PC-9 (cell line): ENCODE data around the gene IL18. TPM values are rescaled to one million over a fixed set of nuclear protein-coding genes. Genes with fewer than 3 reads are reported as not detected.

Source experiments
- BruUV-seq: library from RNA; stranded (reverse); fragments of 400-500 nt; replicated peaks from 2 replicates; lab custom pipeline; 2021; lab: Mats Ljungman, UMichigan
- CTCF ChIA-PET: fragments of 300-600 bp; sonication (Branson Sonifier 250); formaldehyde crosslinking; loops from one replicate; lab custom pipeline; 2022; ENCODE audit warnings: antibody characterized with exemption; lab: Charles Lee
- POLR2A ChIA-PET: fragments of 300-600 bp; sonication (Branson Sonifier 250); formaldehyde crosslinking; loops from one replicate; lab custom pipeline; 2022; ENCODE audit warnings: antibody characterized with exemption; ENCODE audit not compliant: unreplicated experiment; lab: Charles Lee
- DNase-seq, 2 experiments: peaks; one replicate each; pipeline versions ENCODE4 v3.0.0 to v3.0.0-alpha.2; 2015 to 2022; ENCODE audit warnings: mixed read lengths in 1 of 2
- H2AFZ ChIP-seq: fragments of 200-600 bp; sonication (generic); 2 replicates; pipeline ENCODE4 v1.8.1; 2017; ENCODE audit warnings: antibody characterized with exemption
- H3F3A ChIP-seq: fragments of 200-600 bp; sonication (generic); 2 replicates; pipeline ENCODE4 v1.8.1; 2017; ENCODE audit warnings: antibody characterized with exemption, mild to moderate bottlenecking, low read depth; ENCODE audit not compliant: insufficient read depth
- H3K27ac ChIP-seq: fragments of 200-600 bp; sonication (generic); 2 replicates; pipeline ENCODE4 v1.6.1; 2016; ENCODE audit warnings: mixed run types
- H3K27me3 ChIP-seq: fragments of 200-600 bp; sonication (generic); 2 replicates; pipeline ENCODE4 v1.6.1; 2016; ENCODE audit warnings: low read depth, mixed run types; ENCODE audit not compliant: insufficient read depth
- H3K36me3 ChIP-seq: fragments of 200-600 bp; sonication (generic); 2 replicates; pipeline ENCODE4 v1.6.1; 2016; ENCODE audit warnings: low read depth, mixed run types
- H3K4me1 ChIP-seq: fragments of 200-600 bp; sonication (generic); replicated peaks from 2 replicates; pipeline ENCODE4 v1.6.1; 2016; ENCODE audit warnings: mixed run types; ENCODE audit not compliant: insufficient read depth
- H3K4me2 ChIP-seq: fragments of 200-600 bp; sonication (generic); 2 replicates; pipeline ENCODE4 v1.6.1; 2017; ENCODE audit warnings: mixed run types
- H3K4me3 ChIP-seq: fragments of 200-600 bp; sonication (generic); 2 replicates; pipeline ENCODE4 v1.6.1; 2016; ENCODE audit warnings: mixed run types
- H3K79me2 ChIP-seq: fragments of 200-600 bp; sonication (generic); 2 replicates; pipeline ENCODE4 v1.6.1; 2017; ENCODE audit warnings: low read depth, mixed run types
- H3K9me2 ChIP-seq: fragments of 200-600 bp; sonication (generic); 2 replicates; pipeline ENCODE4 v1.8.1; 2017; ENCODE audit warnings: mild to moderate bottlenecking; ENCODE audit not compliant: insufficient read depth
- H3K9me3 ChIP-seq: fragments of 200-600 bp; sonication (generic); 2 replicates; pipeline ENCODE4 v1.8.1; 2016; ENCODE audit warnings: low read depth; ENCODE audit not compliant: insufficient read depth
- H4K20me1 ChIP-seq: fragments of 200-600 bp; sonication (generic); 2 replicates; pipeline ENCODE4 v1.8.1; 2017; ENCODE audit not compliant: insufficient read depth
- CTCF ChIP-seq: fragments of 200-600 bp; sonication (generic); conservative IDR thresholded peaks from 2 replicates; pipeline ENCODE4 v1.6.1; 2017; ENCODE audit warnings: mixed run types, antibody characterized with exemption, mild to moderate bottlenecking, moderate library complexity
- EZH2 ChIP-seq: fragments of 200-600 bp; sonication (generic); IDR thresholded peaks from 2 replicates; pipeline ENCODE4 v1.8.0; 2017; ENCODE audit warnings: antibody characterized with exemption, low read depth
- intact Hi-C: fragments of 100-400 bp; cut with micrococcal nuclease; formaldehyde crosslinking; loops from one replicate; pipeline ENCODE4 v1.10.0; 2022; ENCODE audit not compliant: unreplicated experiment
- total RNA-seq: library from RNA; stranded (reverse); gene quantifications from 2 replicates; pipeline ENCODE4 v1.2.3, GENCODE V29; 2021

IL18 gene
- total RNA-seq, 1 experiment from 2014 or later = 42.8 TPM

- ChIA-PET CTCF (no interaction called here), POLR2A (no interaction called here)
- Histone ChIP-seq H3K4me2 (no peak overlapping the region), H3K4me3 (no peak overlapping the region), H3F3A (peaks cover 7% of the 10 kb centered on the region), H3K79me2 (no peaks in the 10 kb centered on the region), H4K20me1 (no peaks in the 10 kb centered on the region), H3K36me3 (no peaks in the 10 kb centered on the region), H3K27me3 (no peaks in the 10 kb centered on the region), H2AFZ (no peak overlapping the region), H3K9me2 (no peaks in the 10 kb centered on the region), H3K27ac (no peak overlapping the region), H3K4me1 (peaks cover 14% of the 10 kb centered on the region), H3K9me3 (no peaks in the 10 kb centered on the region; the same call in 1 of the 2 replicates)
- no TSS peak for BruUV-seq
- intact Hi-C loops = no loop called here
- no peak for TF ChIP-seq EZH2
- TF ChIP-seq CTCF = no peak
- DNase-seq = peak in 1 of 2 experiments; percentile 26
Measured at GRCh38 chr11:112179601-112180000, 15.7 kb upstream of the IL18 start.

- POLR2A ChIA-PET = no interaction called here
Measured at GRCh38 chr11:112178936-112179335, 15.0 kb upstream of the IL18 start.

GRCh38 chr11:112178428-112178827 lies 14.5 kb upstream of the IL18 start:
- BruUV-seq = no TSS peak
- no peaks in the 10 kb centered on the region for H3K79me2 ChIP-seq
- no peak overlapping the region for H2AFZ ChIP-seq
- ChIA-PET POLR2A (no interaction called here), CTCF (no interaction called here)
- intact Hi-C loops = no loop called here
- H3K36me3 ChIP-seq = no peaks in the 10 kb centered on the region
- no peak for TF ChIP-seq EZH2
- TF ChIP-seq CTCF = no peak
- H4K20me1 ChIP-seq = no peaks in the 10 kb centered on the region
- H3K27me3 ChIP-seq = no peaks in the 10 kb centered on the region
- no peak for DNase-seq
- H3K4me1 ChIP-seq = peaks cover 16% of the 10 kb centered on the region
- no peaks in the 10 kb centered on the region; the same call in 1 of the 2 replicates for H3K9me3 ChIP-seq
- H3K4me3 ChIP-seq = no peak overlapping the region
- H3K27ac ChIP-seq = no peak overlapping the region
- no peaks in the 10 kb centered on the region for H3K9me2 ChIP-seq
- no peak overlapping the region for H3K4me2 ChIP-seq
- peaks cover 9% of the 10 kb centered on the region for H3F3A ChIP-seq

More at GRCh38 chr11:112178936-112179335, 15.0 kb upstream of the IL18 start:
- DNase-seq = no peak
- TF ChIP-seq CTCF (no peak), EZH2 (no peak)
- peaks cover 9% of the 10 kb centered on the region for H3F3A ChIP-seq
- BruUV-seq = no TSS peak
- H3K9me3 ChIP-seq = no peaks in the 10 kb centered on the region; the same call in 1 of the 2 replicates
- intact Hi-C loops = no loop called here
- H3K4me1 ChIP-seq = peaks cover 16% of the 10 kb centered on the region
- no peaks in the 10 kb centered on the region for H3K79me2 ChIP-seq
- H3K4me2 ChIP-seq = no peak overlapping the region
- no peaks in the 10 kb centered on the region for H4K20me1 ChIP-seq
- H3K36me3 ChIP-seq = no peaks in the 10 kb centered on the region
- CTCF ChIA-PET = no interaction called here
- H3K27me3 ChIP-seq = no peaks in the 10 kb centered on the region
- H3K27ac ChIP-seq = no peak overlapping the region
- no peaks in the 10 kb centered on the region for H3K9me2 ChIP-seq
- no peak overlapping the region for H3K4me3 ChIP-seq
- no peak overlapping the region for H2AFZ ChIP-seq
